ENCODE results near the gene RDH5.

RDH5 gene

DNA sequence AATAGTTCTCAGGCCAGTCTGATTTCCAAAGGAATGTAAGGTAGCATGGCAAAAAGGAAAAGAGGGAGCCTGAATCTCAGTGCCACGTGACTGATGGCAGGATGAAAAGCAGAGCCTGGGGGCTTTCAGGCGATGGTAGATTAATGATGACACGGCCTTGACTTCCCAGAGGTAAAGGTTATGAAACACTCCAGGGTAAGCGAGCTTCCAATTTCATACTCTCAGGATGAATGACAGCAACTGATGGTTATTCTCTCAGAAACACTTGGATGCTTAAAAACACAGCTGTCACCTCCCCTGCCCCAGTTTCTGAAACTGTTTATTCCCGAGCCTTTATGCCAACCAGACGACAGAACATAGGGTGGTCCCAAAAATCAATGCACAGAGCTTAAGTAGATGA lies 51.5 kb downstream of the RDH5 start:
- Histone ChIP-seq H3K27me3 (ENCODE audit: control insufficient read depth in 1 of 2, insufficient read depth in 2 of 2, low read length in 2 of 2) (no peaks in the 10 kb centered on the region), H3K9me3 (ENCODE audit: low read length) (no peaks in the 10 kb centered on the region), H3K36me3 (ENCODE audit: insufficient read depth, low read length) (peaks cover 17% of the 10 kb centered on the region), H3K9ac (ENCODE audit: low read length) (no peak overlapping the region), H3K4me3 (ENCODE audit: low read depth in 1 of 2, low read length in 2 of 2) (no peak overlapping the region), H3K27ac (ENCODE audit: low read depth, low read length) (no peak overlapping the region), H3K4me1 (ENCODE audit: insufficient read depth, low read length) (no peaks in the 10 kb centered on the region)

All from muscle layer of colon (tissue), 2 donors.